Heart left ventricle (tissue), 16 donors: ENCODE results near the gene RBMS1. TPM values are rescaled to one million over a fixed set of nuclear protein-coding genes. Genes with fewer than 3 reads are reported as not detected.
A peak's percentile ranks its signal among the peaks of the same experiment; 100 is the strongest.

Experiments
- ATAC-seq, 4 donors: fragments of 200-7000 bp; cut with Tn5 transposase; one replicate each; pipeline ENCODE4 v1.9.1; 2020 to 2022; ENCODE audit warnings: moderate library complexity in 4 of 4, mild to moderate bottlenecking in 3 of 4, moderate number of reproducible peaks in 1 of 4
- DNase-seq, 5 donors: peaks; one replicate each; pipeline ENCODE4 v3.0.0-alpha.2; 2020
- H3K27ac ChIP-seq, 12 donors: fragments of 200-600 bp; sonication (generic) in 4 of 12; one replicate each; pipeline versions ENCODE4 v1.5.0 to v1.8.0; 2016 to 2022; ENCODE audit warnings: mild to moderate bottlenecking in 2 of 12
- H3K27me3 ChIP-seq, 9 donors: fragments of 200-600 bp; sonication (generic) in 2 of 9; one replicate each; pipeline versions ENCODE4 v1.5.1 to v1.8.0; 2016 to 2022; ENCODE audit warnings: mild to moderate bottlenecking in 3 of 9
- H3K36me3 ChIP-seq, 9 donors: fragments of 200-600 bp; sonication (generic) in 2 of 9; one replicate each; pipeline versions ENCODE4 v1.5.0 to v1.8.0; 2018 to 2022; ENCODE audit warnings: mild to moderate bottlenecking in 2 of 9
- H3K4me1 ChIP-seq, 12 donors: fragments of 200-600 bp; sonication (generic) in 4 of 12; one replicate each; pipeline versions ENCODE4 v1.5.0 to v1.8.0; 2016 to 2022; ENCODE audit warnings: mild to moderate bottlenecking in 3 of 12
- H3K4me3 ChIP-seq, 12 donors: fragments of 200-600 bp; sonication (generic) in 4 of 12; one replicate each; pipeline versions ENCODE4 v1.5.0 to v1.8.0; 2017 to 2022; ENCODE audit warnings: mild to moderate bottlenecking in 9 of 12, moderate library complexity in 4 of 12
- H3K9me3 ChIP-seq, 12 donors: fragments of 200-600 bp; sonication (generic) in 4 of 12; one replicate each; pipeline versions ENCODE4 v1.5.0 to v1.8.0; 2016 to 2022; ENCODE audit warnings: mild to moderate bottlenecking in 1 of 12
- POLR2A ChIP-seq, 2 donors: fragments of 450-650 bp; IDR thresholded peaks; one replicate each; pipeline ENCODE4 v1.6.1; 2017; ENCODE audit warnings: antibody characterized with exemption in 2 of 2, mild to moderate bottlenecking in 2 of 2, moderate library complexity in 2 of 2
- WGBS, 4 donors: extraction: QIAGEN DNeasy Blood & Tissue Kit in 2 of 4; methylation state at CpG; one replicate each; pipeline versions ENCODE4 v1.1.5 to v1.1.7; 2013 to 2018; 5-methylcytosine and 5-hydroxymethylcytosine counted together
- intact Hi-C, 10 donors: fragments of 100-400 bp; cut with DNase I; formaldehyde crosslinking; loops; one replicate each; pipeline versions ENCODE4 v1.11.1 to v1.14.2; 2022
- polyA plus RNA-seq, 2 donors: library from polyadenylated mRNA; stranded (reverse); fragments of 200-250 nt; gene quantifications; one replicate each; pipeline ENCODE4 v1.2.3, GENCODE V29; 2013
- total RNA-seq, 9 donors: library from RNA; depleted of rRNA in 2 of 9; stranded (reverse); fragments of >200 nt in 2 of 9; fragmentation: NEBNext Ultra II Directional in 3 of 9; extraction: Animal tissue kit (Norgen Biotek cat#: 25700) in 3 of 9; gene quantifications; one replicate each; pipeline versions ENCODE4 v1.1.0 to v1.2.4, GENCODE V29; 2016 to 2023
- TF ChIP-seq, protein P1 (sequence below), 12 donors: fragments of 200-600 bp; sonication (generic) in 4 of 12; IDR thresholded peaks; one replicate each; pipeline versions ENCODE4 v1.5.0 to v1.8.0; 2018 to 2022; ENCODE audit warnings: antibody characterized with exemption in 12 of 12, mild to moderate bottlenecking in 5 of 12
- donor health status: ischemic (EF 13 %, LVEDD 7.1; RV severe dilation, severe dysfunction).
- donor health status: healthy with polysubstance abuse.
- donor health status: DM: no; HTN: yes; CAD: no.
- donor health status: DM: no; HTN: no; CAD: no.
- donor health status: ischemic (EF 25% LVEDD 6.9; RV normal size, moderate dysfunction).
- donor health status: ischemic (EF 25% LVEDD 5.7; RV mildly dilated, moderate dysfunction).
- donor health status: healthy.
- donor health status: DM: yes; HTN: yes; CAD: no.
- donor health status: ischemic (EF 35%, LVEDD 5.7; RV mildly dilated, moderate dysfunction).
- donor health status: nonischemic (EF 11% LVEDD 7.7; RV severe dilation, severe dysfunction).
- donor health status: DM: yes; HTN: yes; CAD: no.
- donor health status: PGD.
- donor health status: ischemic (EF 29% LVEDD 5.4; RV normal size, mild dysfunction).
- donor health status: nonischemic (EF 23%, LVEDD 6.1; RV moderate dilation, normal function).

The RBMS1 gene
- total and polyA plus RNA-seq, 11 donors: 32.4 to 102 (median 52.6) TPM

- Histone ChIP-seq H3K9me3 (no peaks in the 10 kb centered on the region), H3K27me3 (no peaks in the 10 kb centered on the region), H3K27ac (peak overlapping the region in 5 of 12 donors; percentile 2 to 99 (median 41)), H3K4me1 (peaks cover 13 to 87% (median 77%) of the 10 kb centered on the region in 12 donors), H3K4me3 (peak overlapping the region in 1 of 12 donors; percentile 81), H3K36me3 (peaks cover 0 to 4% (median 0%) of the 10 kb centered on the region in 9 donors)
- intact Hi-C loops: loop anchor here in 4 of 10 donors (10.0 kb wide), 5 partner anchors 68 to 572 kb away; no protein-coding TSS in a partner anchor
- WGBS, 4 donors: 50 to 62% (median 51%) methylated on average over 5 of the region's 5 CpGs
- TF ChIP-seq POLR2A (IDR thresholded peaks at IDR 0.05): no peak
- TF ChIP-seq, protein P1, sequence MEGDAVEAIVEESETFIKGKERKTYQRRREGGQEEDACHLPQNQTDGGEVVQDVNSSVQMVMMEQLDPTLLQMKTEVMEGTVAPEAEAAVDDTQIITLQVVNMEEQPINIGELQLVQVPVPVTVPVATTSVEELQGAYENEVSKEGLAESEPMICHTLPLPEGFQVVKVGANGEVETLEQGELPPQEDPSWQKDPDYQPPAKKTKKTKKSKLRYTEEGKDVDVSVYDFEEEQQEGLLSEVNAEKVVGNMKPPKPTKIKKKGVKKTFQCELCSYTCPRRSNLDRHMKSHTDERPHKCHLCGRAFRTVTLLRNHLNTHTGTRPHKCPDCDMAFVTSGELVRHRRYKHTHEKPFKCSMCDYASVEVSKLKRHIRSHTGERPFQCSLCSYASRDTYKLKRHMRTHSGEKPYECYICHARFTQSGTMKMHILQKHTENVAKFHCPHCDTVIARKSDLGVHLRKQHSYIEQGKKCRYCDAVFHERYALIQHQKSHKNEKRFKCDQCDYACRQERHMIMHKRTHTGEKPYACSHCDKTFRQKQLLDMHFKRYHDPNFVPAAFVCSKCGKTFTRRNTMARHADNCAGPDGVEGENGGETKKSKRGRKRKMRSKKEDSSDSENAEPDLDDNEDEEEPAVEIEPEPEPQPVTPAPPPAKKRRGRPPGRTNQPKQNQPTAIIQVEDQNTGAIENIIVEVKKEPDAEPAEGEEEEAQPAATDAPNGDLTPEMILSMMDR (IDR thresholded peaks at IDR 0.05): no peak
- ATAC-seq (no peak), DNase-seq (no peak)
Measured at GRCh38 chr2:160402997-160403979, 90.3 kb downstream of the RBMS1 start.

GRCh38 chr2:160402501-160402900 is 91.1 kb downstream of the RBMS1 start:
- Histone ChIP-seq H3K36me3 (peaks cover 0 to 4% (median 0%) of the 10 kb centered on the region in 9 donors), H3K27ac (peak overlapping the region in 5 of 12 donors; percentile 2 to 99 (median 41)), H3K4me3 (no peak overlapping the region), H3K9me3 (no peaks in the 10 kb centered on the region), H3K4me1 (peaks cover 13 to 92% (median 83%) of the 10 kb centered on the region in 12 donors), H3K27me3 (no peaks in the 10 kb centered on the region)
- ATAC-seq (peak in 2 of 4 donors; percentile 48 to 53), DNase-seq (no peak)
- intact Hi-C loops: loop anchor here in 4 of 10 donors (10.0 kb wide), 5 partner anchors 68 to 572 kb away; no protein-coding TSS in a partner anchor
- no peak for TF ChIP-seq POLR2A (IDR thresholded peaks at IDR 0.05)
- TF ChIP-seq, protein P1 (IDR thresholded peaks at IDR 0.05): no peak
- 38 to 60% (median 45%) methylated on average over 1 of the region's 1 CpG for WGBS, 4 donors

DNA sequence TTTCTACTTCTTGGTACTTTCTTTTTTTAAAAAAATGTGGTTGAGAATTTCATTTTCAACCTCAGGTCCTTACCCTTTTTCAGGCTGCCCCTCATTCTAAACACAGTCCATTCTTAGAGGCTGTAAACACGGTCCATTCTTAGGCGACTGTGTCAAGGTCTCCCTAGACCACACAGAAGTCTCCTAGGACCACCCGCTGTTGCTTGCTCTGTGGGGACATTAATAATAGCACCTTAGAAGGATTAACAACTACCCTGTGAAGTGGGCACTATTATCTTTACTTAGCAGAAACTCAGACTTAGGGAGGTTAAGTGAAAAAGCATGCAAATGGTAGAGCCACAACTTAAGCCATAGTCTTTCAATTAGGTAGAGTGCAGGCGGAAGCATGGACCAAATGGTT is 91.7 kb downstream of the RBMS1 start:
- no peak overlapping the region for H3K4me3 ChIP-seq
- TF ChIP-seq, protein P1 (IDR thresholded peaks at IDR 0.05): no peak
- TF ChIP-seq POLR2A (IDR thresholded peaks at IDR 0.05): no peak
- H3K4me1 ChIP-seq: peaks cover 13 to 98% (median 89%) of the 10 kb centered on the region in 12 donors
- intact Hi-C loops: loop anchor here in 4 of 10 donors (10.0 kb wide), 5 partner anchors 67 to 573 kb away; no protein-coding TSS in a partner anchor
- DNase-seq: no peak
- no peak for ATAC-seq
- WGBS, 4 donors: 89 to 98% (median 89%) methylated on average over 4 of the region's 4 CpGs
- peak overlapping the region in 2 of 12 donors; percentile 41 to 99 for H3K27ac ChIP-seq
- H3K27me3 ChIP-seq: no peaks in the 10 kb centered on the region
- H3K36me3 ChIP-seq: peaks cover 0 to 4% (median 0%) of the 10 kb centered on the region in 9 donors
- H3K9me3 ChIP-seq: no peaks in the 10 kb centered on the region

- TF ChIP-seq, protein P1 (IDR thresholded peaks at IDR 0.05): no peak
- no peak for TF ChIP-seq POLR2A (IDR thresholded peaks at IDR 0.05)
- WGBS, 4 donors: 52 to 58% (median 56%) methylated on average over 1 of the region's 1 CpG
- Histone ChIP-seq H3K4me1 (peaks cover 13 to 99% (median 82%) of the 10 kb centered on the region in 12 donors), H3K4me3 (no peak overlapping the region), H3K36me3 (peaks cover 0 to 4% (median 0%) of the 10 kb centered on the region in 9 donors), H3K27ac (no peak overlapping the region), H3K27me3 (no peaks in the 10 kb centered on the region), H3K9me3 (no peaks in the 10 kb centered on the region)
- no peak for ATAC-seq
- no peak for DNase-seq
- intact Hi-C loops: loop anchor here in 4 of 10 donors (10.0 kb wide), 5 partner anchors 65 to 575 kb away; no protein-coding TSS in a partner anchor
Measured at GRCh38 chr2:160399880-160400279, 93.7 kb downstream of the RBMS1 start.
